Measurements from ENCODE around the gene FGFBP1. TPM values are rescaled to one million over a fixed set of nuclear protein-coding genes. Genes with fewer than 3 reads are reported as not detected.

Gene FGFBP1
- total RNA-seq, 1 donor from 2014 or later: not detected

GRCh38 chr4:15888515-15888914 lies 50.0 kb downstream of the FGFBP1 start:
- no peak for TF ChIP-seq EZH2 (IDR thresholded peaks at IDR 0.05)
- no peak for TF ChIP-seq EZH2phosphoT487 (IDR thresholded peaks at IDR 0.05)
- TF ChIP-seq CTCF (IDR thresholded peaks at IDR 0.05): no peak
- Mint-ChIP-seq H3K36me3 (no peaks in the 10 kb centered on the region), H3K9me3 (no peaks in the 10 kb centered on the region), H3K4me3 (no peak overlapping the region), H3K27ac (no peak overlapping the region), H3K27me3 (ENCODE audit: insufficient read depth, low read depth) (no peaks in the 10 kb centered on the region), H3K4me1 (peaks cover 25% of the 10 kb centered on the region)
- no peaks in the 10 kb centered on the region for H3K27me3 ChIP-seq
- no peak for DNase-seq (ENCODE audit: low spot score)
- no peak overlapping the region for H3K27ac ChIP-seq
- H3K79me2 ChIP-seq (ENCODE audit: low read depth): no peaks in the 10 kb centered on the region
- no peaks in the 10 kb centered on the region for H3K9me3 ChIP-seq (ENCODE audit: low read depth)
- no peak overlapping the region for H3K4me2 ChIP-seq
- no peak overlapping the region for H3K4me3 ChIP-seq
- H2AFZ ChIP-seq (replicated peaks): no peak overlapping the region
- peaks cover 14% of the 10 kb centered on the region for H3F3A ChIP-seq (ENCODE audit: low read depth)
- H3K9ac ChIP-seq: no peak overlapping the region
- H3K4me1 ChIP-seq: peaks cover 14% of the 10 kb centered on the region
- H4K20me1 ChIP-seq (ENCODE audit: low read depth): no peaks in the 10 kb centered on the region
- H3K36me3 ChIP-seq: no peaks in the 10 kb centered on the region

Other genes starting within 250 kb of the FGFBP1 start
- gene BST1, start 235.7 kb downstream of the FGFBP1 start, total RNA-seq (ENCODE audit: low replicate concordance): 0.45 and 1.2 TPM in 2 replicates
- gene CD38, start 160.4 kb downstream of the FGFBP1 start, total RNA-seq (ENCODE audit: low replicate concordance): 0.19 and 0.64 TPM in 2 replicates
- 0.15 and 1.6 TPM in 2 replicates for gene FGFBP2, start 24.4 kb upstream of the FGFBP1 start, total RNA-seq (ENCODE audit: low replicate concordance)
- 43.0 and 55.9 TPM in 2 replicates for gene PROM1, start 145.3 kb upstream of the FGFBP1 start, total RNA-seq (ENCODE audit: low replicate concordance)

Data from neural progenitor cell (in vitro differentiated cells).